Cerebellar nuclear complex (tissue), 1 donor: ENCODE data around the gene MAP4K5.

ENCODE experiments used
- DNase-seq, 2 experiments: peaks; one replicate each; lab custom pipeline; 2025; lab: John Stamatoyannopoulos, UW

The MAP4K5 gene

DNA sequence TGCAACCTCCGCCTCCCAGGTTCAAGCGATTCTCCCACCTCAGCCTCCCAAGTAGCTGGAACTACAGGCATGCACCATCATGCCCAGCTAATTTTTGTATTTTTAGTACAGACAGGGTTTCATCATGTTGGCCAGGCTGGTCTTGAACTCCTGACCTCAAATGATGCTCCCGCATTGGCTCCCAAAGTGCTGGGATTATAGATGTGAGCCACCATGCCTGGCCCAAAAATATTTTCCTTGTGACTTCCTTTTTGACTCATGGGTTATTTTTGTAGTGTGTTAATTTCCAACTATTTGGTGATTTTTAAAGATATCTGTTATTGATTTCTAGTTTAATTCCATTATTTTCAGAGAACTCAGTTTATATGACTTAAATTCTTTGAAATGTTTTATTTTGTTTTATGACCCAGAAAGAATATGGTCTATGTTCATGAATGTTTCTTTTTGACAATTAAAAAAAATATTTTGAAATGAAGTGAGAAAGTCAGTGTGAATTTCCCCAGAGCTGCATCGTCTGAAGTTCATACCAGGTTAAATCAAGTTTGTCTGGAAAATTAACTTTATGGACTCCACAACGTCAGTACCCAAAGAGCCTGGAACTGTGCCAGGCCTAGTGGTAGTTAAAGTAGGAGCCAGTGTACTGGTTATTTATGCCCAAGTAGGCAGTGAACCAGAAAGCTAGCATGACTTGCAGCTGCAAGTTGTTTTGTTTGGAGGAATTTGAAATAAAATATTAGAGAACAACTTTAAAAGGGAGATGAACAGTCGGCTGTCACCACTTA lies 132.9 kb downstream of the MAP4K5 start:
- DNase-seq: no peak

DNA sequence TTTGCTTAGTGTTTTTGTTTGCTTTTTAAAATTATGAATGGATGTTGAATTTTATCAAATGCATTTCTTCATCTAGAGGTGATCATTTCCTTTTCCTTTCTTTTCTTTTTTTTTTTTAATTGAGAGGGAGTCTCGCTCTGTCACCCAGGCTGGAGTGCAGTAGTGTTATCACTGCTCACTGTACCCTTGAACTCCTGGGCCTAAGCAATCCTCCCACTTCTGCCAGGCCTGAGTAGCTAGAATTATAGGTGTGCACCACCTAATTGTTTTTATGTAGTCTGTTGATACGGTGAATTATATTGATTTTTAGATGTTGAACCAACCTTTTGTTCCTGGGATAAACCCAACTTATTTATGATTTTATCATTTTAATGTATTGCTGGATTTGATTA lies 134.2 kb downstream of the MAP4K5 start:
- DNase-seq: no peak

DNA sequence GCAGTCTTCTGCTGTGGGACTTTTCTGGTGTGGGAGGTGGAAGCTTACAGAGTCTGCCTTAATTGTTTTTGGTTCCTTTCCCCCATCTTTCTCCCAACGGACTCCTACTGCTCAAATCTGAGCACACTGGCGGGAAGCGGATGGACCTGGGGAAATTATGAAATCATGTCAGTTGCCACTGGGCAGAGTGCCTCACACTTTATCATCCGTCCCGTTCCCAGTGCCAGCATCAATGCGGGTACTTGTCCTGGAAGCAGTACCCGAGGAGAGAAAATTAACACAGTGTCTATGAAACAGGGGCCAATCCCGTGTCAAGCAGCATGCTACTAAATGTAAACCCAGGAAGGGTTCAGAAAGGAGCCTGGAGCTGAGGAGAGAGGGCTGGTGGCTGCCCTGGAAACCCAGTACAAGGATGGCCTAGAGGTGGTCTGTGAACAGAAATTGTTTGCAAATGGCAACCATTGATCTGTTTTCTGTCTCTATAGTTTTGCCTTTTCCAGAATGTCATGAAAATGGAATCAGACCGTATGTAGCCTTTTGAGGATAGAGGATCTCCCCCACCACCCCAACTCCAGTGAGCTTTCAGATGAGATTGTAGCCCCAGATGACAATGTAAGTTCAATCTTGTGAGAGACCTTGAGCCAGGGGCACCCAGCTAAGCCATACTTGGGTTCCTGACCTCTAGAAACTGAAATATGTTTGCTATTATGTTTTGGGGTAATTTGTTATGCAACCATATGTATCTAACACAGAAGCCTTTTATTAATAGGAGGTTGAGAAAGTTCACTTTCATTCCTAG lies 134.8 kb downstream of the MAP4K5 start:
- DNase-seq: no peak

DNA sequence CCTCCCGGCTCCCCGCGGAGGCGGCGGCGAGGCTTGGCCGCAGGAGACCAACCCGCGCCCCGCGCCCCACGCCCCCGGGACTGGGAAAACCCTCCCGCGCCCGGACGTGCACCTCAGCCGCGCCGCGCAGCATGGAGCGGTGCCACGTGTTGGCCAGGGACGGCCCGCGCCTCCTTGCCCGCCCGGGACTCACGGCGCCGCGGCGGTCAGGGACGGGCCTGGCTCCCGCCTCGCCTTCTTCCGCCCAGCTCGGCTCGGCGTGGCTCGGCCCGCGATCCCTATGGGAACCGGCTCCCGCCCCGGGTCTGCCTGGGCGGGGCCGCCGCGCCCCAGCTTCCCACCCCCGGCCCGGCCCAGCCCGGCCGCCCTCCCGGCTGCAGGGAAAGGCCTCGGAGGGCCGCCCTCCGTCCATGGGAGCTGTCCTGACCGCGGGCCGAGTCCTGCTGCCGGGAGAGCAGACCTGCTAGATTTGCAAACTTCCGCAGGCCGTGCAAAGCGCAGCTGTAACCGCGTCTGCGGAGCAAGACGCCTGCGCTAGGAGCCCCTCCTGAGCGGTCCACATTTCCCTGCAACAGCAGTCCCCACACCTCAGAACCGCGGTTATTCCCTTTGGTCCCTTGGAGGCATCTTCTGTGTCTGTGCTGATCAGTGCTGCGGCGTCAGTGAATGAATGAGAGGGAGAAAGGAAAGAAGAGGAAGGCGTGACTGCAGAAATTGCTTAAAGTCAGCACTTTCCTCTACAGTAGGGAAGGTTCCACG lies 135.6 kb downstream of the MAP4K5 start, which contains the start of gene CDKL1:
Gene CDKL1 (minus strand): TSS at position 251 of the 759 bp plus-strand sequence. CDS start 1,013 bp downstream, outside the sequence.
- peak in 1 of 2 experiments; percentile 12 for DNase-seq

DNA sequence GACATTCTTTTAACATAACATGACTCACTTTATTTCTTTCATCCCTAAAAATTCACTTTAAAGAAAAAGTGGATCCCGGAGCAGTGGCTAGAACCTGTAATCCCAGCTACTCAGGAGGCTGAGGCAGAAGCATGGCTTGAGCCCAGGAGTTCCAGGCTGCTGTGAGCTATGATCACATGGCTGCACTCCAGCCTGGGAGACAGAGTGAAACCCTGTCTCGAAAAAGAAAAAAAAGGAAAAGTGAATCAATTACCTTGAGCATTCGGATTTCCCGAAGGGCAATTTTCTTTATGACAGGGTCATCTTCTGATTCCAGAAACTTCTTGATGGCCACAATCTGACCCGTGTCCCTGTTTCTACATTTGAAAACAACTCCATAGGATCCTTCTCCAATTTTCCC lies 136.9 kb downstream of the MAP4K5 start:
- no peak for DNase-seq

DNA sequence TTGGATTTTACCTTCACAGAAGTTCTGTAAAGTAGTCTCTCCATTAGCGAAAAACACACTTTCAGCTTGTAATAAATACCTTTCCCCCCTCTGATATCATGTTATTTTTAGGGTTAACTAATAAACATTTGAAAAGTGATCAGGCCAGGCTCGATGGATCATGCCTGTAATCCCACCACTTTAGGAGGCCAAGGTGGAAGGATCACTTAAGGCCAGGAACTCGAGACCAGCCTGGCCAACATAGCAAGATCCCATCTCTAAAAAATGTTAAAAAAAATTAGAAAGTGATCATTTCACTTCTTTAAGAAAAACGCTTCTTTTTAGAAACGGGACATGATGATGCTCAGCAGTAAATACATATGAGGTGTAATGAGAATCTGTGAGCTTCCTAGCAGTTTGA lies 137.7 kb downstream of the MAP4K5 start:
- no peak for DNase-seq

DNA sequence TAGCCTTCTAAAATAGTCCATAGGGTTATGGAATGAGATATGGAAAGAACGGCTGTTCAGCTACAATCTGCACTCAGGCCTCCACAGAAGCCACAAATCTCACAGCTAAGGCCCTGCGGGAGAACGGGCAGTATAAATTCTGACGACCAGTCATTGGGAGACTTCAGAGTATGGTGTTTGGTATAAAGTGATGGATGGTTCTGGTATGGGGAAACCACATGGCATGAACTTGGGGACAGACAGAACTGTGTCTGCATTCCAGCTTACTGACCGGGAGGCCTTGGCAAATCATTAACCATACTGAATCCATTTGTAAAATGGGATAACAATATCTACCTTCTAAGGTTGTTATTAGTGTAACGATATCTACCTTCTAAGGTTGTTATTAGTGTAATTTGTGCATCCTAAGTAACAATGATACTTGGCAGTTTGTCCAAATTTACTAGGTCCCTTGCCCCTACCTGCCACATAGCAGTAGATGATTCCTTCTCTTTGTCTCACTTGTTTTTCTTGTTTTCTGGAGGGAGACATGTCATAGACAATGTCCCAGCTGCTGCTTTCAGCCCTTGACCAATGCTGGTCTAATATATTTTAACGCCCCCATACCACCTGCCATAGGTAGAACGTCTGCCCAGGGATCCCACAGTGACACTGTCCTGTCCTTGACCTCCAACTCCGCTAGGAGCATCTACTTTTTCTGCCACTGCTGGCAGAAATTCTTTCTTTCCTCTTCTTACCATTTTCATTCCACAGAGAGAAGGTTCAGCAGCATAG lies 142.5 kb downstream of the MAP4K5 start:
- DNase-seq: no peak

DNA sequence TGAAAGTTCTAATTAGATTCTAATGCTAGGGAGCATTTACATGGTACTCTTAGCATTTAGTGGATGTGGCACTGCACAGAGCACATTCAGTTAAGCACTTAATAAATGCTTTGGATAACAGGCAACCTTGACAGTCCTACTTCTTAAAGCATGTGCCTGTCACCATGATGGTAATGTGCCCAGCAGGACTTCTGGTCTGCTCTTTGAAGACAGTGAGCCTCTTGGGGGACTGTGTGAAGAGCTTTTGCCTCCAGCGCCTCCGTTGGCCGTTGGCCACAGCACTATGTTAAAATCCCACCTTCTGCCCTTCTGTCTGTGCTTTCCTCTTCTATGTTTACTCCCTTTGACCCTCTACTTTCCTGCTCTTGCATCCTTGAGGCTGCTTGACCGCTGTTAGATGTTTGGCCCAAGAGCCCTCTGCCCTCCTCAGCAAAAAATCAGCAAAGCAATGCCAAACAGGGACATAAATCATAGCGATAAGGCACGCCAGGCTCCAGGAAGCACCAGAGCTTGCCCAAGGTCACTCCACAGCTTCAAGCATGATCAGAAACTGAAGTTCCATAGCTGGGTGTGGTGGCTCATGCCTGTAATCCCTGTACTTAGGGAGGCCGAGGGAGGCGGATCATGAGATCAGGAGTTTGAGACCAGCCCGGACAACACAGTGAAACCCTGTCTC lies 144.0 kb downstream of the MAP4K5 start:
- no peak for DNase-seq

DNA sequence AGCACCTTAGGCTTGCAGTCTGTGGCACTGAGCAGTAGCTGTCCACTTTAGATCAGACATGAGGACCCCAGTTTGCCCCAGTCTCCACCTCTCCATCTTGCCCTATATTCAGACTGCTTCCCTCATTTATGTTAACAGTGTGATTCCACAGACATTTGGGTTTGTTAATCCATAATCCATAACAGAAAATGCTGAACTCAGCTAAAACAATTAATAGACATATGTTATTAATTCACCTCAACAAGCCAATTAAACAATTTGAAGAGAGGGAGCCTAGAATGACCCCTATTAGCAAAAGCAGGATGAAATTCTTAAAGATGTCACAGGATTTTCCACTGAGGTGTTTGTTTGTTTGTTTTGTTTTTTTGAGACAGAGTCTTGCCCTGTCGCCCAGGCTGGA lies 144.8 kb downstream of the MAP4K5 start:
- no peak for DNase-seq

DNA sequence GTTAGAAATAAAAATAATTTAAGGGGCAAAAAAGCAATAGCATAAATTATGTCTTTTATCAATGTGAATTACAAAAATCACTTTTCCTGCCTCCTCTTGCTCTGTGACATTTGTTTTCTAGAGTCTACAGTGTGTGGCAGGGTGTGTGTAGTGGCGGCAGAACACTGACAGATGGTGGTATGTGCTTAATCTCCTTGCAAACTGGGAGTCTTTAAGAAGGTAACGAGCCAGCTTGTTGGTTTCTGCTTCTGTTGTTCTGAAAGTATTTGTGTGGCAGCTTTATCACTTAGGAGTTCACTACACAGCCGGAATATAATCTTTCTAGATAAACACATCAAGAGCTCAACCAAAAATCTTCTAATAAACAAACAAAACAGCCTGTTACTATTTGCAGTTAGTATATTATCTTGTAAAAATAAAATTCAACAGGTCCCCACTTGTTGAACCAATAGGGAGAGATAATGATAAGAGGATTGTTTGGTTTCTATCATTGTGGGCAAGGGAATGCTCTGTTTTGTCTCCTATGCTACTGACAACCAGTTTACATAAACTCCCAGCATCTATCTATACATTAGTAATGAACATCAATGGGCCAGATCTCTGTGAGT lies 148.6 kb downstream of the MAP4K5 start:
- DNase-seq: no peak

DNA sequence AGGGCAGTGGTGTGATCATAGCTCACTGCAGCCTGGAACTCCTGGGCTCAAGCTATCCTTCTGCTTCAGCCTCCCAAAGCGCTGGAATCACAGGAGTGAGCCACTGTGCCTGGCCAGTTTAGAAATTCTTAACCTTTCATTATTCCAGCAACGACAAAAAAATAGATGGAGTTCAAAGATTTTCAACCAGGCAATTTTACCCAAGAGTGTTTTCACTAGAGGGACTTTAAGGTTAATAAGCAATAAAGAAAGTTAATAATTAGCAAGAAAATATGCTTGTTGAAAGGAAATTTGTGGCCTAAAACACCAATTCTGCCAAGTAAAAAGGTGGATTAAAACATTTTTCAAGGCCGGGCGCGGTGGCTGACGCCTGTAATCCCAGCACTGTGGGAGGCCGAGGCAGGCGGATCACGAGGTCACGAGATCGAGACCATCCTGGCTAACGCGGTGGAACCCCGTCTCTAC lies 150.5 kb downstream of the MAP4K5 start:
- no peak for DNase-seq

DNA sequence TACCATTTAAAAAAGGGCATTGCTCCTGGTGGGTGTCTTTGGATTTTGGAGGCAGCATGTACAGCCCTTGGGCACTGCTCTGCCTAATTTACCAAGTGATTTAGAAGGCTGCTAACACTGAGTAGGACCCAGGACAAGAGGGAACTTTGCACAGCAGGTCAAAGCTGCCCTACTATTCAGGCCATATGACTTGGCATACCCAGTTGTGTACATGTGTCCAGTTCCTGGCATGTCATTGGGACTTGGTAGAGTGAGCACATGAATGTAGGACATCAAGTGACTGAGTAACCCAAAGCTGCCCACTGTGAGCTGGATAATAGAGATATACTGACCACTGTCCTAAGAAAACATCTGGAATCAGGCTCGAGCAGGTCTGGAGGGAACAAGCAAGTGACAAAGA lies 151.4 kb downstream of the MAP4K5 start:
- DNase-seq: no peak

DNA sequence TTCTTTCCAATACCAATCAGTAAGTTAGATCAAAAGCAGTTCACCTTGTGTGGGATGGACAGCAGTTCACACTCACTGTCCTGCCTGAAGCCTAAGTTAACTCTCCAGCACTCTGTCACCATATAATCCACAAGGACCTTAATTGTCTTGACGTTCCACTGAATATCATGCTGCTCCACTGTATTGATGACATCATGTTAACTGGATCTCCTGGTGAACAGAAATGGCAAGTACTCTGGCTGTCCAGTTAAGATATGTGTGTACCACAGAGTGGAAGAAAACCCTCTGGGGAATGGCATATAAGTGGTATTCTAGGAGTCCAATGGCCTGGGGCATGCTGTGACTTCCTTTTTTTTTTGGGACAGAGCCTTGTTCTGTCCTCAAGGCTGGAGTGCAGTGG lies 151.9 kb downstream of the MAP4K5 start:
- DNase-seq: no peak

DNA sequence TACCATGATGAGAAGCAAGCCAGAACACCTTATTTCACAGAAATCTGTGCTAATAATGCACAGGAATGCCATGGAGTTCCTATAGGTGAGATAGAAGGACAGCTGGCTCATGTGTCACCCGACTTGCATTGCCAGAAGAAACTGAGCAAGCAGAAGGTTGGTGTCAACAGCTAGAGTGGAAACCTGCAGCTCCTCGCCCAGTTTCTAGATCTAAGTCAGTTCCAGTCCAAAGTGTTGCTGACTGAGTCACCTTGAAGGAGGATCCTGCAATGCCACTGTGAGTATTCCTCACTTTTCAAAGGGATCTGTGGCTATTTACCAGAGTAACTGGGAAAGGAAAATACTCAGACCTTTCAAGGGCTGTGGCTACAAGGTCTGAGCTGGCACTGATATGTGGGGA lies 152.8 kb downstream of the MAP4K5 start:
- DNase-seq: no peak

DNA sequence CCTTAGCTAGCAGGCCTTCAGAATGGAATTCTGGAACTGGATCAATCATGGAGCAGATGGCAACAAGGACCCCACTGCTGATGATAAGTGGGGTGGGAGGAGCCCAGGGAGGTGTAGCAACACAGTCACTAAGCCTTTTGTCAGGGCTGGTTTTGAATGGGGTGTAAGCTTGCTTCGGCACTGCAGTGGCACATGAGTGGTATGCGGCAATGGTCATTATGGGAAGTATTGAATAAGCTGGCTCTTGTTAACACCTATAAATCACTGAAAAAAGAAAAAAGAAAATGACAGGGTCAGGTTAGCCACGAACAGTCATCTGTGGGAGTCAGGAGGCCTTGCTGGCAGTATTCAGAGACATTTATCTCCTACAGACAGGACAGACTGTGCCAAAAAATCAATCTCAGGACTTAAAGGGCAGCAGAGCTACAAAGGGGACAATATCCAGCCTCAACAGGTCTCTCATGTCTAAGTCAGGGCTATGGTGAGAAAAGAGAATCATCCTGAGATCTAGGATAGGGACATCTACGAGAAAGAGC lies 154.8 kb downstream of the MAP4K5 start:
- DNase-seq: no peak

DNA sequence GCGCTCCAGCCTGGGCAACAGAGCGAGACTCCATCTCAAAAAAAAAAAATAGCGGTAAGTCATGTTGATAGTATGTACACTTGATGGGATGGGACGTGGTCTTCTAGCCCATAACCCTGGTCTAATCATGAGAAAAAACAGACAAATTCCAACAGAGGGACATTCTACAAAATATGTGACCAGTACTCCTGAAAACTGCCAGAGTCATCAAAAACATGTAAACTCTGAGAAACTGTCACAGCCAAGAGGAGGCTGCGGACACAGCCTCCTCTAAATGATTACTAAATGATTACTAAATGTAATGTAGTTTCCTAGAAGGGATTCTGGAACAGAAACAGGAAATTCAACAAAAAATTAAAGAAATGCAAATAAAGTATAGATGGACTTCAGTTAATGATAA lies 156.6 kb downstream of the MAP4K5 start:
- DNase-seq: no peak

DNA sequence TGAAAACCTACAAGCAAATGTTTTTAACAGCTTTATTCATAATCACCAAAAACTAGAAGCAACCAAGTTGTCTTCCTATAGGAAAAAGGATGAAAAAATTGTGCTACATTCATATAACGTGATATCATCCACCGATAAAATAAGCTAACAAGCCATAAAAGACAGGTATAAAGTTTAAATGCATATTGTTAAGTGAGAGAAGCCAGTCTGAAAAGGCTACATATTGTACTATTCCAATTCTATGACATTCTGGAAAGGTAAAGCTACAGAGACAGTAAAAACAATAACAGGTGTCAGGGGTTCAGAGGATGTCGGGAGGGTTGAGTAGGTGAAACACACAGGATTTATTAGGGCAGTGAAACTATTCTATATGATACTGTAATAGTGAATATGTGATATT lies 158.4 kb downstream of the MAP4K5 start:
- no peak for DNase-seq

DNA sequence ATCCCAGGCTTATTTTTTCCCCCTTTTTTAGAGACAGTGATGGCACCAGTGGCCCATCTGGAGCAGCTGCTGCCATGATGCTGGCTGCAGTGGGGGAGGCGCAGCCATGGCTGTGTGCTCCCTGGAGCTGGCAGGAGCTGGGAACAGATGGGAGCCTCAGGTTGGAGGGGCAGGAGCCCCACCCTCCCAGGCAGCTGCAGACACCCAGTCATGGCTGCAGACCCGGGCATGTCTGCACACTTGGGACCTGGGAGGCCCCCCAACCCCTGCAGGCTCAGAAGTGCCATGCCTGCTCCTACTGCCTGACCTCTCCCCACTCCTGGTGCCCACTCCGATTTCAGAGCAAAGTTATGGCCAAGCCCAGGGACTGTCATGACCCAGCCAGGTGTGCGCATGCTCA lies 160.8 kb downstream of the MAP4K5 start:
- no peak for DNase-seq
